ENCODE measurements around the gene CATSPER2.

DNA sequence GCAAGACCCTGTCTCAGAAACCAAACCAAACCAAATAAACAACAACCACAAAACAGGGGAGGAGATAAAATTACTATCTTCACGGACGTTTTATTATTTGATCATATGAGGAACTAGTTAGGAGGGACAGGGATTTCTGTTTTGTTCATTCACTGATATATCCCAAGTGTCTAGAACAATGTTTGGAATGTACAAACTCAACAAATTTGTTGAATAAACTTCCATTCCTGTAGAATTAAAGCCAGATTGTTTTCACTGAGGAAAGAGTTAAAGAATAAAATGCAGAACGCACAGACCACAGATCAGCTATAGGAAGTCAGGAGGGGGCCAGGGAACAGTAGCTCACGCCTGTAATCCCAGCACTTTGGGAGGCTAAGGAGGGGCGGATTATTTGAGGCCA, 23.5 kb downstream of the CATSPER2 start:
- TF ChIP-seq POLR2A (IDR thresholded peaks at IDR 0.05) (no peak), CTCF (IDR thresholded peaks at IDR 0.05) (no peak)

Data from transverse colon (tissue), 3 donors.